ENCODE measurements around the gene CDH6.

Gene CDH6

DNA sequence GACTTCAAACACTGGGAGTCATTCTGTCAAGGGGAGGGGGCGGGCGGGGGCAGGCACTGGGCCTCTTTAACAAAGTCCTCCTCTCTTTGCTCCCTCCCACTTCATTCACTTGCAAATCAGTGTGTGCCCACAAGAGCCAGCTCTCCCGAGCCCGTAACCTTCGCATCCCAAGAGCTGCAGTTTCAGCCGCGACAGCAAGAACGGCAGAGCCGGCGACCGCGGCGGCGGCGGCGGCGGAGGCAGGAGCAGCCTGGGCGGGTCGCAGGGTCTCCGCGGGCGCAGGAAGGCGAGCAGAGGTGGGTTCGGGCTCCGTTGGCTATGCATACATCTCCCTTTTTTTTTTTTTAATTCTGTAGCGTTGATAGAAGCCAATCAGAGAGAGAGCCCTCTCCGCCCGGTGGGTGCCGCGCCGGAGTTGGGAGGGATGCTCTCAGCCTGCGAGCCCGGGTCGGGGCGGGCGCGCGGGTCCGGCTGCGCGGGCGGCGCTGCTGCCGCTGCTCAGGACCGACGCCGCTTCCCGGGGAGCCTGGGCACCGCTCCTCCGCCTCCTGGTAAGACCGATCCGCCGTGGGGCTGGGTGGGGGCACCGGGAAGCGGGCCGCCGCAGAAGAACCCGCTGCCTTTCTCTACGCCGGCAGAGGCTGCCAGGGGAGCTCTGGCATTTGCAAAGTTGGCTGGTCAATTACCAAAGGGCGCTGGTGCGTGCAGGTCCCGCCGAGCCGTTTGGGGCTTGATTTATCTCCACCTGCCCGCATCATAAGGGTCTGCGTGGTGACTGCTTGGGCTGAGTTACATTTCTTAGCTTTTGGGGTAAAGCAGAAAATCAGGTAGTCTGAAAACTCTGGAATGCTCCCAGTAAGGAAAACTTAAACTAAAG is at the start of gene CDH6:
TSS of gene CDH6 (plus strand) at position 96 of the 877 bp plus-strand sequence. CDS start 73,788 bp downstream, outside the sequence.
- DNase-seq, result no peak

DNA sequence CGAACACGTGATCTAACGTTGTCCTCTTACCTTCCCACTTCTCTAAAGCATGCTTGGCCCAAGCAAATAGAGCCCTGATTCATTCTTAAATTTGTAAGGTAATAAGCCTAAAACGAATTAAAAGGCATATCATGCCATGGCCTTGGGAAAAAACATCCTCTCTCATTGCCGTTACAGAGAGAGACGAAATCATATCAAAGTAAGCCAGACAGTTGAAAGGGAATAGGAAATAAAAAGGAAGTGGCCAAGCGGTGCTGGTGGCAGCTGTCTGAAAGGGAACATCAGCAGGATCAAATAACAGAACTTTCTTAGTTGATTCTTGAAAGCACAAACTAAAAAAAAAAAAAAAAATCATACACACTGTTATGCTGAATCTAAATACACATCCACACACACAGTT is 49.1 kb upstream of the CDH6 start:
- peak; percentile 56 for DNase-seq

DNA sequence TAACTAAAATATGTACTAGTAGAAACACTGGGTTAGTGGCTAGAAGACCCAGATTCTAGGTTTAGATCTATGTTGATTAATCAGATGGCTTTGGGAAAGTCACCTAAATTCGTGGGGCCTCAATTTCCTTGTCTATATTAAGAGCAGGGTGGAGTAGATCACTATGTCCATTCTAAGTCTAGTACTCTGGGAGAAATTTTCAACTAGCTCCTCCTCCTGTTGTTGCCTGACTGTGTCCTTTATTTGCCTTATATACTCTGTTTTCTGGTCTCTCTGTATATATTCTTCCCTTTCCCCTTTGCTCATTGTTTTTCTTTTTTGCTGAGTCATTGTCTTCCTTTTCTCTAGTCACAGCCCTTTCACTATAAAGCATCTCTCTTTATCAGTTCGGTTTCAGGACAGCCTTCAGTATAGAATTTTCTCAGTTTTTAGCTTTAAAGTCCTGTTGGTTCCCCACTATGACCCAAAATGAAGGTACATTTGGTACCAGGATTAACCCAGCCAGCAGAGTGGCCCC is 44.5 kb upstream of the CDH6 start:
- peak; percentile 85 for DNase-seq

DNA sequence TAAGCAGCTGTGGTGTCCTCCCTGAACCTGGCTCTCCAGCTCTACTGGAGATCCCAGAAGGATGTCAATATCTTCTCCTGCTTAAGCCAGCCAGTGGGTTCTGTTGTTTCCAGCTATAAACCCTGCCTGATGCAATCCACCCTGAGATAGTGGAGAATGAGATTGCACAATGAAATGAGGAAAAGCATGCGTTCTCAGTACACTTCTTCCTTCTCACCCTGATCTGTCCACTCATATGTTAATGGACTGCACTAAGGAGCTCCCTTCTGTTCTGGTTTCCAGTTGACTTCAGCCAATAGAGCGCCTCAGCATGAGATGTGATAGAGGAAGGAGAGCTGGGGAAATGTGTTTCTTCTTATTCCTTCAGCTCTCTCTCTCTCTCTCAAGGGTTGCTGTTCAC is 40.0 kb upstream of the CDH6 start:
- peak; percentile 89 for DNase-seq

DNA sequence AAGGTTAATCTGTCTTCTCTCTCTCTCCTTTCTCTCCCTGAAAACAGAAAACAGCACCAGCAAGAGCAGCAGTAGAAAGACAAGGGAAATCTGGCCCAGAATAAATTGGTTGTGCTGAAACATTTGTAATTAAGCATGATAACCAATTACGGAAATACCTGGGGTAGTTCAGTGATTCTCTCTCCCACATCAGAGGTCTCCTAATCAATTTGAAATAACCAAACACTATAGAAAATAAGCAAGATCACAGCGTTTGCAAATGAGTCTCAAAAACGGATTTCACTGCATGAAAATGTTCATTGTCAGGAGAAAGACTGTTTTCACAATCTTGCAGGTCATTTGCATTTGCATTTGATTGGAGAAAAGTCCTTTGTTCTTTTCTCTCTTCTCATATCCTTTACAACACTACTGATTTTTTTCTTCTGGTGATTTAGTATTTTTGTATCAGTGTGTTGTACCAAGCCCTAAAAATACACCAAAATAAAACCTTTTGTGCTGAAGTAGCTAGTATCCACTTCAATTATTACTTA is 36.8 kb upstream of the CDH6 start:
- DNase-seq, result no peak

DNA sequence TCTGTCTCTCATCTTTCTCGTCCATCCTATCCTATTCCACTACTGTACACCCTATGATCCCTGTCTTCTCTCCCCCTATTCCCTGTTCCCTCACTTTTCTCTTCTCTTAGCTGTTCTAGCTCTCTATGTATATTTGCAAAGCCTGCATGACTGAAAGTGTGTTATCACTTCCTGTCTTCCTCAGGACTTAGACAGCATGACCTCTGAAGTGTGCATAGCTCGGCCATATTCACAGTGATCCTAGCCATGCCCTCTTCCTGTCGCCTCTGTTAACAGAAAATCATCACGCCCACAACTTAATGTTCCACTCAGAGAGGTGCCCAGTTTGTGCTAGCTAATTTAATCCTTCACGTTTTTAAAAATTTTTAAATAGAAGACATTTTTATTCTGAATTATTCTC is 35.8 kb upstream of the CDH6 start:
- DNase-seq, result no peak

DNA sequence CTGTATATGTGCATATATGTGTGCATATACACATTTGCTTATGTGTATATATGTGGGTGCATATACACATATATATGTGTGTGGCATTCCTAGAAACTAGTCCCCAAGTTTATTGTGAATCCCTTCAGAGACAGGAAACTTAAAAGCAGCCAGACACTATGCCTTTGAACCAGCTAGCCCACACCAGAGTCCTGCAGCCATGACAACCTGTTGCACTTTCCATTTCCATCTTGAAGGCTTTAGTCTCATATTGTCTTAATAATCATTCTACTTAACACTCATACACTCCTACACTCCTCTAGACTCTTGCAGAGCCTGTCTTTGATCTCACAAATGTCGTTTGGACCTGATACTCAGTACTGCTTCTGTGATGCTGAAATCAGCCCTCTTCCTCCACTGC is 34.8 kb upstream of the CDH6 start:
- no peak for DNase-seq

DNA sequence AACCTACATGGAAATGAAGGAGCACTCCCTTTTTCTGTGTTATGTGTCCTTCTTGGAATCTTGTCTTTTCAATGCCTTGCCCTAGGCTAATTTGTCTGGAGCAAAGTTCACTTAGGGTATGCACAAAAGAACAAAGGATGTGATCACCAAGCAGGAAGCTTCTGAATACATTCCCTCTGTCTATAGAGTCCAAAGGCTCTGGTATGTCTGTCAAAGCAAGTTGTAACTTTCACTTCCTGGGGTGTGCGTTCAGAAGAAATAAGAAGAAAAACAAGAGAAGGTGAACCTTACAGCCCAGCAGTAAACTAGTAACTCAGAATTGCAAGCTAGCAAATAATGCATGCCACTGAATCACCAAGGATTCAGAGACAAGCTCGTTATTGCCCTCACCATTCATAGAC is 31.7 kb upstream of the CDH6 start:
- no peak for DNase-seq

DNA sequence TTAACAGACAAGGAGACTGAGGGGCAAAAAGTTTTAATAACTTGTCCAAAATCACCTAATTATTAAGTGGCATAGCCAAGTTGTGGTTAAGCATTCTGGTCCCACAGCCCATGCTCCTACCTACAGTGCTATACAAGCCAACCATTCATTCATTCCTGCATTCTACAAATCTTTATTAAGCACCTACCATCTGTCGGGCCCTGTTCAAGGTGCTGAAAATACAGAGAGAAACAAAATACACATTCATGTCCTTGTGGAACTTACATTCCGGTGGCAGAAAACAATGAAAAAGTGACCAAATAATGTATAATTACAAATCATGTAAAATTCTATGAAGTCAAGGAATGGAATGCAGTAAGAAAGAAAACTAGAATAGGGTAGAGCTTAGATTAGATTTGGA is 27.8 kb upstream of the CDH6 start:
- no peak for DNase-seq

DNA sequence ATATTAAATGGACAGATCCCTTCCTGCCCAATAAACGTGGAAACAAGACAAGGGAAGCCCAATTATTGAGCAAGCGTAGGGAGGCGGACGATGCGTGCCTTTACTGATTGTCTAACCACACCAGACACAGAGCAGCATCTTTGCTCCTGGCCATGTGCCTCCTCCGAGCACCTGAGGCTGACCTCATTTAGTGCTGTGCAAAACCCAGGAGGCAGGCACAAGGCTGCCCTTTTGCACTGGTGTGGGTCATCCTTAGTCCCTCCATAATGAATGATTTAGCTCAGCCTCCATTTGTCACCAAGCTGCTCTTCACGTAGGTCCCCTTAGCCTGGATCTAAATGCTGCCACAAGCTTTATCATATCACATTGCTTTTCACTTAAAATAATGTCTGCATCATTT is 24.1 kb upstream of the CDH6 start:
- no peak for DNase-seq

DNA sequence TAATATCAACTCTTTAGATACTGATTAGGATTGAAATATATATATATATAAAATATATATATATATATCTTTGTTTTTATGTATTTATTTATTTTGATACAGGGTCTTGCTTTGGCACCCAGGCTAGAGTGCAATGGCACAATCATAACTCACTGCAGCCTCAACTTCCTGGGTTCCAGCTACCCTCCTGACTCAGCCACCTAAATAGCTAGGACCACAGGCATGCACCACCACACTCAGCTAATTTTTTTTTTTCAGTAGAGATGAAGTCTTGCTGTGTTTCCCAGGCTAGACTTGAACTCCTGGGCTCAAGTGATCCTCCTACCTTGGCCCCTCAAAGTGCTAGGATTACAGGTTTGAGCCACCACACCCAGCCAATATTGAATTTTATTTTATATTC is 20.6 kb upstream of the CDH6 start:
- no peak for DNase-seq

DNA sequence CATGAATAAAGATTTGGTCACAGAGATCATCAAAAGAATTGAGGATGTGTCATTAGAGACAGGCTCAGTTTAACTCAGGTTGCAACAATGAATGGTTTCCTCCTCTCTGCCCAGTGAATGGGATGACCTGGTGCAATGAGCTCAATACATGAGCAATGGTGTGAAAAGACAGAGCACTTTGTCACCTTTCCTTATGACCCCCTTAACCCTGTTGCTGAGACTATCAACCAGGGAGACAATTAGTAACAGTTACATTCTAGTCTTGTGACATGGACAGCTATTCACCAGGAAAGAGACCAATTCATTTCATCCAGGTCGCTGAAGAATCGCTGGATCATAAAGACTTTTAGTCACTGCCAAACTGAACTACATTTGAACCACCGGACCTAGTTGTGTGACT is 19.9 kb upstream of the CDH6 start:
- no peak for DNase-seq

DNA sequence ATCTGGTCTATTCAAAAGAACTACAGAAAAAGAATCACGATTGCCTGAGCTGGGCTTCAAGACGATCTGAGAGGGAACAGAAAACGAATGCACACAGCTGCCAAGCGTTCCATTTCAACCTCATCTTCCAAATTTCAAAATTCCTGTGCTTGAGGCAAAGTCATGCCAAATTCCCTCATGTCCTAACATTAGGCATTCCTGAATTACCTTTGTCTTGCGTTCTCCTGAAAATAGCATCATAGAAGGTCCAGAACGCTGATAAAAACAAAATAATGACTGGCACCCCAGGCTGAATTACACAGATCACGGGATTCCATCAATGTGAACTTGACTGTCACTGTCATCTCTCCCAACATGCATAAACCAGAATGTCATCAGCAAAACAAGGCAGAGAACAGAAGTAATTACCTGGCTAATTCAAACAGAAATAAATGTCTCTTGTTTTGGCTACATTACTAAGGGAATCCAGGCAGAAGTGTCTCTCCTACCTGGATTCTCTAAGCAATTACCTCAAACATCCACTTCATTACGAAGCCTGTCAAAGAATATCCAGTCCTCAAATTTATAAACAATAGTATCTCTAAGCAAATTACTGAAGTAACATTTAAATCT is 12.0 kb upstream of the CDH6 start:
- no peak for DNase-seq

DNA sequence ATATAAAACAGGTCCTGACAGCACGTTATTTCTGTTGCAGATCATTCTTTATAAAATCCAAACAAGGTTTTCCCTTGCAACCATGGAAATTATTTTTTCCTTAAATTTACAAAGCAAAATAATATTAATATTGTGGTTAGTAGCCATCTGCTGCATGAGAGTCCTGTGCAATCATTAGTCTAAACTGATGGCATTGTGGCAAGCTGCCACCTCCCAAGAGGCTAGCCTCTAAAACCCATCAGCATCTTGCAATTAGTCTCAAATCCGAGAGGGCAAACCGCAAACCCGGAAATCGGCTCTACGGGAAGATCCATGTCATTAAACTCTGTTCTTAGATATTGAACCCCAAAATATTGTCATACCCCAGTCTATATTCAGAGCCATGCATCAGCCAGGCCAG is 11.3 kb upstream of the CDH6 start:
- no peak for DNase-seq

DNA sequence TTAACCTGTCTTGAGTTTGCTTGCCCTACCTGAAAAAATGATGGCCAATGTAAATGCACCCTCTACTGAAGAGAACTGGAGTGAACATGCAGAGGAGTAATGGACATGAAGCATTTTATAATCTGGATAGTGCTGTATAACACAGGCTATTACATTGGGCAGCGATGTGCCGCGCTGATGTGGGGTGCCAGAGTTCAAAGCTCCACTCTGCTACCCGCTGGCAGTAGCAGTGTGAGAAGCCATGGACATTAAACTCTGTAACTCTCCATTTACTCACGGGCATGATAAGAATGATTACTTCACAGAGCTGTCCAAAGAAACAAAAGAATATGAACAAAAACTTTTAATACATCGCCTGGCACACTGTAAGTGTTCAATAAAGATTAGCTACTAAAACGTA is 7.5 kb upstream of the CDH6 start:
- DNase-seq, result no peak

DNA sequence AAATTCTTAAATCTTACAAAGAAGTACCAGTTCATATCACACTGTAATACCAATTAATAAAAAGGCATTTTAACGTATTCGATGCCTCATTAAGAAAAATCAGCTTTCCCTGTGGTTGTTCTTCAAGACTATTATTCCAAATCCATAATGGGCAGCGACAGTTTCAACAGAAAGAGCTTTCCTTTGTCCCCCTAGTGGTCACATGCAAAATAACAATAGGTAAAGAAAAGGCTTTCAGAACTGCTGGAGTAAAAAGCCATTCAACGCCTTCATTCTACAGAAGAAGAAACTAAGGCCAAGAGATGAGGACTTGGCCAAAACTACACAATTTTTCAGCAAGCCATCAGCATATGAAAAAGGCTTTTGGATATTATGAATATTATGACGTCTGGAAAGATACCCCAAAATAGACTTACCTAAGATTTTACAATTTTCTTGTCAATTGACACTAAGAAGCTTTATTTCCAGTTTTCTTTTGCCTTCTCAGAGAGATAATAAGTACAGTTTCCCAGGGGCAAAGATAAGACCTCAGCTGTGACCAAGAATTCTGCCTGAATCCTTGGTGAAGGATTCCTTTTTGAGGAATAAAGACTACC is 6.7 kb upstream of the CDH6 start:
- DNase-seq, result peak; percentile 64

DNA sequence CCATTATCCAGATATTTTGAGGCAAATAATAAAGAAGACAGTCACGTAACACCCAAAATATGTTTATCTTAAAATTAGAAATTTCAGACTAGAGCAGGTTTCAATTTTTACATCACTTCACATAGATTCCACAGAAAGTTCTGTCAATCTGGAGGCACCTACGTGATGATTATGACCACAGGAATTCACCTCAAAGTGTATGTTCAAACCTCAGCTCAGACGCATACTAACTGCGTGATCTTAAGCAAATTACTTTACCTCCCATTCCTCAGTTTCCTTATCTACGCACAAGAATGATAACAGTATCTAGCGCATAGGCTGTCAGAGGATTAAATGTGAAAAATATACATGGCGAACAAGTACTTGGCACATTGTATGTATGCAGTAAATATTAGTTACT is 5.9 kb upstream of the CDH6 start:
- no peak for DNase-seq

DNA sequence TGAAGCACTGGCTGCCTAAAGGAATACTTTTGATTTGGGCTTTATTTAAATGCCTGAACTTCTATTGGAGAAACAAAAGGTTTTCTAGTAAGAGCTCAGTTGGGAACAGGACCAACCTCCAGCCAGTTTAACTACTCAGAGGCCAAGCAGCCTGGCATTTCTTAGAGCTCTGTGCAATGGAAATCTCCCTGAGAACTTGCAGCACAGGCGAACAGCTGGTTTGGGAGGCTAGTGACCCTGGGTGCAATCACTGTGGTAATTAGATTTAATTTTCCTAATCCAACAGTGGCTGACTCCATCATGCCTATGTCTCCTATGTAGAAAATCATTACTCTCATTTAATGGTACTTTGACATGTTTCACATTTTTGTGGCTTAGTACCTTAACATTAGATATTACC is 1.0 kb upstream of the CDH6 start:
- DNase-seq, result no peak

DNA sequence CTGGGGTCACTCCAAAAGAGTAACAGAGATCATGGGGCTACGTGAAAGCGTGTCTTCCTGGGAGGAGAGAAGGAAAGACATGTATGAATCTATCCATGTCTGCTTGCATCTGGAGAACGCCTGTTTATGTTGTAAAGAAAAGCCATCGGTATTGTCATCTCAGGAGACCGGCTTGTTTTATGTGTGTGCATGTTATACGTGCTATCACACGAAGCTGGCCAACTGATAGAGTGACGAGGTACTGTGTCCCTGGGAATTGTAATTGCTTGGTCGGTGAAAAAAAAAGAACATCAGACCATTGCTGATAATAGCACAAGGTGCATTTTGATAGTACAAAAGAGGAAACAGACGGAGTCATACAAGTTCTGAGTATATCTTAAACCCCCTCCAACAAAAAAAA is 370 bp upstream of the CDH6 start:
- DNase-seq, result peak; percentile 52

DNA sequence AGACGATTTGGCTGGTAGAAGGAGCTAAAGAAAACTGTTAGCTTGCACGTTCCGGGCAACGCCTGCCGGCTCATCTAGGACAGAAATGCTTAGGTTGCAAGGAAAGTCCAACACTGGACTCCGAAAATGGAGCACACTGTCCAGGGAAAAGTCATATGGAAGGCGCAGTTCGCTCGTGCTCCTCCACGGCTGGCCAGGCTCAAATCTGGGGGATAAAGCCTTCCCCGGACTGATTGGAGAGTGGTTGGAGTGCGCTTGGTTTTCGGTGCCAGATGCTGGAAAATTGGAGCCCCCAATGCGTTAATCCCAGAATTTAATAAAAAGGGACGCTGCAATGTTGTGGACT is 955 bp downstream of the CDH6 start:
- no peak for DNase-seq

DNA sequence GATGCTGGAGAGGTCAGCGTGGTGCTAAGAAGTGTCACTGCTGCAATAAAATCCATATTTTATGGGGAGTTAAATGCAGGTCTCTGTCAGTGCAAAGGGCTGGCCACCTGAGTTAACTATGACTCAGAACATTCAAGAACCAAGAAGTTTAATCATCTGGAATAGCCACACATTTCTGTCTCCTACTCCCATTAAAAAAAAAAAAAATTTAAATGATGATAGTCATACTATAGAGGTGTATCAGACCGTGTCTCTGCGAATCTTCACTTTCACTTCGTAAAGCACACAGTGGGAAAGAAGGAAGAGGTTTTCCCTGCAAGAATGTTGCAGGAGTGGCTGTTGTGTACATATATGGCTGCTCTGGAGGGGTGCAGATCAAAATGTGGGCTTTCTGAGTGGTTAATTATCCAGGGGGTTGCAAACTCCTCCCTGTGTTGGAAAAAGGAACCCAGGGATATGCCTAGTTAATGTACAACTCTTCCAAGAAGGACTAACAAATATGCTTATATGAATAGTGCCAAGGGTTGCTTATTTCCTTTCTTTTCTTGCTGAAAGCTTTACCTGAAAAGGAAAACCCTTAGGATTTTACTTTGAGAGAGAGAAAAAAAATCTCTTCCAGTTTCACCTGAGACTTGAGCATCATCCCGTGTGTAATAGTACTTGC is 1.5 kb downstream of the CDH6 start:
- no peak for DNase-seq

DNA sequence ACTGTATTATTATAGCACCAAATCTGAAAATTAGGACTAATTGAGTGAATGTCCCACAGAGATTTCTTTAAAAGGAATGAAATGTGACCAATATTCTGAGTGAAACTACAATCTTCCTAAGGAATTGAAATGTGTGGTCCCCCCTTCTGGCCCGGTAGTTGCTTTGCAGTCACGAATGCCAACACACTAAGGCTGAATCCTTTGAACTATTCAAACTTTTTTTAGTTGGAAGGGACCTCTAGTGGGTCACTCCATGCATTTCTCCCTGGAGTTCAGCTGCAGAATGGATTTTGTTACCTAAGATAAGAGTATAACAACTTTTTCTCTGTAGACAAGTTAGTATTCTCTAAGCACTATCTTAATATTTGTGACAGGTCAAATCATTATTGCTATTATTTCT is 2.8 kb downstream of the CDH6 start:
- DNase-seq, result peak; percentile 50

DNA sequence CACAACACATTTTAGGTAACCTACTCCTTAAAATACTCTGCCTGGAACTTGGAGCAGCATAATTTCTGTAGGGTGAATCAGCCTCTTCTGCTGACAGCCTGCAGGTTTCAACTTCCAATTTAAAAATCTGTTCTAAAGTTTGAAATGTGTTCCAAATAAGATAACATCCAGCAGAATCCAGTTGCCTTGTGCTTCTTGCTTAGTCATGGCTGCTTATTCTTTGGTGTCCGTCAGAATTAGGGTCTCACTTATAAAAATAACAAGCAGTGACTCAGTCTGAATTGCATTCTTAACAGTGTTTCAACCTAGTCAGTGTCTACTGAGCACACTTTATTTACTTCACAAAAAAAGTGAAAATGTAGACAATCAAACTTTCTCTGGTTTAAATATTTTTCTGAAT is 3.7 kb downstream of the CDH6 start:
- peak; percentile 71 for DNase-seq

Measured in OCI-M1 (cell line).